Lower leg skin (tissue), 3 donors: Measurements from ENCODE around the gene TRIM25.

ENCODE experiments used
- POLR2A ChIP-seq, 2 donors: fragments of 450-650 bp; IDR thresholded peaks; one replicate each; pipeline ENCODE4 v1.6.1; 2016 to 2017; ENCODE audit warnings: antibody characterized with exemption in 2 of 2, mild to moderate bottlenecking in 1 of 2, moderate library complexity in 1 of 2
- TF ChIP-seq, protein P1 (sequence below), 3 donors: fragments of 450-650 bp; IDR thresholded peaks; one replicate each; pipeline ENCODE4 v1.5.1; 2016; ENCODE audit warnings: antibody characterized with exemption in 3 of 3, mild to moderate bottlenecking in 3 of 3, moderate library complexity in 2 of 3

GRCh38 chr17:56885312-56885657 is 28.6 kb downstream of the TRIM25 start:
- TF ChIP-seq, protein P1, sequence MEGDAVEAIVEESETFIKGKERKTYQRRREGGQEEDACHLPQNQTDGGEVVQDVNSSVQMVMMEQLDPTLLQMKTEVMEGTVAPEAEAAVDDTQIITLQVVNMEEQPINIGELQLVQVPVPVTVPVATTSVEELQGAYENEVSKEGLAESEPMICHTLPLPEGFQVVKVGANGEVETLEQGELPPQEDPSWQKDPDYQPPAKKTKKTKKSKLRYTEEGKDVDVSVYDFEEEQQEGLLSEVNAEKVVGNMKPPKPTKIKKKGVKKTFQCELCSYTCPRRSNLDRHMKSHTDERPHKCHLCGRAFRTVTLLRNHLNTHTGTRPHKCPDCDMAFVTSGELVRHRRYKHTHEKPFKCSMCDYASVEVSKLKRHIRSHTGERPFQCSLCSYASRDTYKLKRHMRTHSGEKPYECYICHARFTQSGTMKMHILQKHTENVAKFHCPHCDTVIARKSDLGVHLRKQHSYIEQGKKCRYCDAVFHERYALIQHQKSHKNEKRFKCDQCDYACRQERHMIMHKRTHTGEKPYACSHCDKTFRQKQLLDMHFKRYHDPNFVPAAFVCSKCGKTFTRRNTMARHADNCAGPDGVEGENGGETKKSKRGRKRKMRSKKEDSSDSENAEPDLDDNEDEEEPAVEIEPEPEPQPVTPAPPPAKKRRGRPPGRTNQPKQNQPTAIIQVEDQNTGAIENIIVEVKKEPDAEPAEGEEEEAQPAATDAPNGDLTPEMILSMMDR (IDR thresholded peaks at IDR 0.05), result no peak
- no peak for TF ChIP-seq POLR2A (IDR thresholded peaks at IDR 0.05)
